BLaER1 (cell line): ENCODE measurements around the gene AGXT.

Source experiments
- H3K27ac ChIP-seq: shearing (Covaris generic); formaldehyde crosslinking; 2 replicates; pipeline ENCODE4 v1.8.1; 2022
- H3K27me3 ChIP-seq: shearing (Covaris generic); formaldehyde crosslinking; 2 replicates; pipeline ENCODE4 v1.8.1; 2022
- H3K36me3 ChIP-seq: shearing (Covaris generic); formaldehyde crosslinking; 2 replicates; pipeline ENCODE4 v1.8.1; 2022
- H3K4me1 ChIP-seq: shearing (Covaris generic); formaldehyde crosslinking; 2 replicates; pipeline ENCODE4 v1.8.1; 2022
- H3K4me2 ChIP-seq: shearing (Covaris generic); formaldehyde crosslinking; 2 replicates; pipeline ENCODE4 v1.8.1; 2022
- H3K4me3 ChIP-seq: shearing (Covaris generic); formaldehyde crosslinking; 2 replicates; pipeline ENCODE4 v1.8.1; 2022
- H3K9ac ChIP-seq: shearing (Covaris generic); formaldehyde crosslinking; 2 replicates; pipeline ENCODE4 v1.8.1; 2022
- H3K9me3 ChIP-seq: shearing (Covaris generic); formaldehyde crosslinking; 2 replicates; pipeline ENCODE4 v1.8.1; 2022
- H4K20me1 ChIP-seq: shearing (Covaris generic); formaldehyde crosslinking; 2 replicates; pipeline ENCODE4 v1.8.1; 2022
- Cebpa-rat ChIP-seq: shearing (Covaris generic); IDR thresholded peaks from 2 replicates; pipeline ENCODE4 v1.8.1; 2022

AGXT gene

GRCh38 chr2:240896871-240897692, 28.5 kb downstream of the AGXT start:
- Histone ChIP-seq H3K36me3 (no peaks in the 10 kb centered on the region), H3K27me3 (no peaks in the 10 kb centered on the region), H3K9me3 (no peaks in the 10 kb centered on the region), H3K27ac (peak overlapping the region; percentile 43; the same call in 1 of the 2 replicates), H3K4me2 (peak overlapping the region; percentile 70), H3K4me1 (peaks cover 50% of the 10 kb centered on the region), H3K4me3 (no peak overlapping the region), H3K9ac (no peak overlapping the region), H4K20me1 (no peaks in the 10 kb centered on the region)
- TF ChIP-seq Cebpa-rat = no peak

DNA sequence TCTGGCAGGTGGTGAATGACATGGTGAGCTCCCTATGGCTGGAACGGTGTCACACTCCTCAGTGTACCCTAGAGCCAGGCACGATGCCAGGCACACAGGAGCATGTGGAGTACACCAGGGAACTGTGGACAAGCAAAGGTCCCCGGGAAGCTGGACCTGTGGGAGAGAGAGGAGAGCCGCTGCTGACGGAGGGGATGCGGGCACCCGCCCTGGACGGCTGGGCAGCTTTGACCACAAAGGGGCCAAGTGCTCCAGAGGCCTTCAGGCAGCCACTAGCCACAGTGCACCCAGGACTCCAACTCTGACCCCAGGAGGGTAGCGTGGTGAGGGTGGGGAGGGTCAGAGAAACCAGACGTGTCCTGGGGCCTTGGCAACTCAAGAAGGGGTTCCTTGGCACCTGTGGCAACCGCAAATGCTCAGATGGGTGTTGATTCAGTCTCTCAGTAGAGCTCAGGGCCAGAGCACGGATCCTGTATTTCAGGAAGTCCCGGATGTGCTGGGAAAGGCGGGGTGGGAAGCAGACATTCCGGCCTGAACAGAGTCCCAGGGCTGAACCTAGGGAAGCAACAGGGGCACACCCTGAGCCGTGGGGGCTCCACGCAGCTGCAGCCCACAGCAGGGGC, 29.6 kb downstream of the AGXT start:
- Histone ChIP-seq H3K9me3 (no peaks in the 10 kb centered on the region), H3K4me3 (no peak overlapping the region), H4K20me1 (no peaks in the 10 kb centered on the region), H3K4me2 (peak overlapping the region; percentile 70), H3K36me3 (no peaks in the 10 kb centered on the region), H3K27ac (peak overlapping the region; percentile 15; the same call in 1 of the 2 replicates), H3K9ac (no peak overlapping the region), H3K27me3 (no peaks in the 10 kb centered on the region), H3K4me1 (peaks cover 59% of the 10 kb centered on the region)
- TF ChIP-seq Cebpa-rat = no peak

DNA sequence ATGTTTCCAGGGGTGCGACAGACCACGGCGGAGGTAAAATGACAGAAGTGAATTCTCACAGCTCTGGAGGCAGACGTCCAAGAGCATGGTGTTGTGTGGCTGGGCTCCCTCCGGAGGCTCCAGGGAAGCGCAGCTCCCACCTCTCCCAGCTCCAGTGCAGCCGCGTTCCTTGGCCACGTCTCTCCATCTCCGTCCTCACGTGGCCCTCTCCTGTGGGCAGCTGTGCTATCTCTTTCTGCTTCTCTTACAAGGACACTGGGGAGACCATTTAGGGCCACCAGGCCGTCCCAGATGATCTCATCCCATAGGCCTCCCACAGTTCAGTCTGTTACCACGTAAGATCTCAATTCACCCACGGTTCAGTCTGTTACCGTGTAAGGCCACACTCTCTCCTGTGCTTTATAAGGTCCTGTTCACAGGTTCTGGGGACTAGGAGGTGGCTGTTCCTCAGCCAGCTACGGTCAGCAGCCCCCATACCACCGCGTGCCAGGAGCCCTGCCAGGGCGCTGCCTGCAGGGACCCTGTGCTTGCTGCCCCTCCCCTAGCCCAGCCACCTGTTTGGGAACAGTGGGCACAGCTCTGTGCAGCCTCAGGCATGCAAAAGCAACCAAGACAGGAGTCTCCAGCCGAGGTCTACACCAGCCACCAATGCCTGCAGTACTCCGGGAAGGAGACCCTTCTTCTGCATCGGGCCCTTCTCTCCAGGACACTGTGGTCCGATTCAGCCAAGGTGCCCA, 30.3 kb downstream of the AGXT start:
- Histone ChIP-seq H3K36me3 (no peaks in the 10 kb centered on the region), H3K4me3 (no peak overlapping the region), H3K9ac (no peak overlapping the region), H3K4me2 (peak overlapping the region; percentile 70), H3K9me3 (no peaks in the 10 kb centered on the region), H3K27me3 (no peaks in the 10 kb centered on the region), H4K20me1 (no peaks in the 10 kb centered on the region), H3K27ac (0 out of 2 replicates have a peak overlapping the region, but pooled peaks have one; percentile 15), H3K4me1 (peaks cover 59% of the 10 kb centered on the region)
- TF ChIP-seq Cebpa-rat = no peak

- H3K4me2 ChIP-seq = peak overlapping the region; percentile 70; the same call in 1 of the 2 replicates
Measured at GRCh38 chr2:240899468-240899865, 30.8 kb downstream of the AGXT start.

DNA sequence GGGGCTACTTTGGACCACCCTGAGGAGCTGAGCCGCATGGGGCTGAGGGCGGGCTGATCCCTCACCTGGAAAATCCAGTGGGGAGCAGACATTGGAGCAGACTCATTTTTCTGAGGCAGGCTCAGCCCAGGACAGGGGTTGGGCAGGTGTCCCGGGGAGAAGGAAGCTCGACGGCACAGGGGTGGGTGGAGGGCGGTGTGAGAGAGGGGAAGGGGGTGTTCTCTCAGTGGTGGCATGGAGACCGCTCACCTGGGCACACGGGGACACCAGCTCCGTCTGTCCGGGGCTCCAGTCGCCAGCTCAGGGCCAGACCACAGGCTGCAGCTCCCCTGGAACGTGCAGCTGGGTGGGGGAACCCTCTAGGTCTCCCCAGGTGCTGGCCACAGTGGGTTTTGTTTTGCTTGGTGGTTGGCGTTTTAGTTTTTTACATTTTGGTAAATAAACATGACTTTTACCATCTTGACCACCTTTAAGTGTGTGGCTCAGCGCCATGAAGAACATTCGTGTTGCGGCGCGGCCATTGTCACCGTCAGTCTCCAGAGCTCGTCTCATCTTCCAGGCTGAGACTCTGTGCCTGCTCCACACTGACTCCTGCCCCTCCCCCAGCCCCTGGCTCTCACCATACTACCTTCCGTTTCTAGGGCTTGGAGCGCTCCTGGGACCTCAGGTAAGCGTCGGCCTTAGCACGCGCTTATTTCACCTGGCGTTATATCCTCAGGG, 31.7 kb downstream of the AGXT start:
- TF ChIP-seq Cebpa-rat = no peak
- no peak overlapping the region for H3K27ac ChIP-seq
- H4K20me1 ChIP-seq = peaks cover 9% of the 10 kb centered on the region
- H3K36me3 ChIP-seq = no peaks in the 10 kb centered on the region
- no peaks in the 10 kb centered on the region for H3K27me3 ChIP-seq
- H3K9ac ChIP-seq = no peak overlapping the region
- no peak overlapping the region for H3K4me2 ChIP-seq
- H3K4me1 ChIP-seq = peaks cover 72% of the 10 kb centered on the region
- H3K4me3 ChIP-seq = no peak overlapping the region
- no peaks in the 10 kb centered on the region for H3K9me3 ChIP-seq

More at GRCh38 chr2:240899468-240899865, 30.8 kb downstream of the AGXT start:
- H3K4me1 ChIP-seq = peaks cover 64% of the 10 kb centered on the region
- H3K4me3 ChIP-seq = no peak overlapping the region
- H3K36me3 ChIP-seq = no peaks in the 10 kb centered on the region
- H3K27ac ChIP-seq = no peak overlapping the region
- peaks cover under 1% of the 10 kb centered on the region for H4K20me1 ChIP-seq
- no peak overlapping the region for H3K9ac ChIP-seq
- H3K9me3 ChIP-seq = no peaks in the 10 kb centered on the region
- TF ChIP-seq Cebpa-rat = no peak
- no peaks in the 10 kb centered on the region for H3K27me3 ChIP-seq

GRCh38 chr2:240901986-240902614, 33.5 kb downstream of the AGXT start:
- H3K9me3 ChIP-seq = no peaks in the 10 kb centered on the region
- H3K27me3 ChIP-seq = no peaks in the 10 kb centered on the region
- TF ChIP-seq Cebpa-rat = no peak
- H3K36me3 ChIP-seq = no peaks in the 10 kb centered on the region
- no peak overlapping the region for H3K9ac ChIP-seq
- H4K20me1 ChIP-seq = peaks cover 23% of the 10 kb centered on the region
- peak overlapping the region; percentile 98; the same call in 1 of the 2 replicates for H3K4me2 ChIP-seq
- H3K4me1 ChIP-seq = peaks cover 78% of the 10 kb centered on the region
- H3K4me3 ChIP-seq = no peak overlapping the region
- no peak overlapping the region for H3K27ac ChIP-seq

- Histone ChIP-seq H3K4me3 (no peak overlapping the region), H3K36me3 (no peaks in the 10 kb centered on the region), H3K4me1 (peaks cover 76% of the 10 kb centered on the region), H3K4me2 (peak overlapping the region; percentile 98; the same call in 1 of the 2 replicates), H4K20me1 (peaks cover 23% of the 10 kb centered on the region), H3K9me3 (no peaks in the 10 kb centered on the region), H3K27ac (no peak overlapping the region), H3K9ac (no peak overlapping the region), H3K27me3 (no peaks in the 10 kb centered on the region)
- no peak for TF ChIP-seq Cebpa-rat
Measured at GRCh38 chr2:240902615-240903041, 34.0 kb downstream of the AGXT start.

- H3K9me3 ChIP-seq = no peaks in the 10 kb centered on the region
- peaks cover 68% of the 10 kb centered on the region for H3K4me1 ChIP-seq
- H3K9ac ChIP-seq = no peak overlapping the region
- H3K4me3 ChIP-seq = no peak overlapping the region
- peak overlapping the region; percentile 98; the same call in 1 of the 2 replicates for H3K4me2 ChIP-seq
- TF ChIP-seq Cebpa-rat = no peak
- no peaks in the 10 kb centered on the region for H3K27me3 ChIP-seq
- no peaks in the 10 kb centered on the region for H3K36me3 ChIP-seq
- H4K20me1 ChIP-seq = peaks cover 23% of the 10 kb centered on the region
- H3K27ac ChIP-seq = no peak overlapping the region
Measured at GRCh38 chr2:240903191-240904060, 34.8 kb downstream of the AGXT start.
